SK-N-SH (cell line): ENCODE measurements around the gene LRRC58. TPM values are rescaled to one million over a fixed set of nuclear protein-coding genes. Genes with fewer than 3 reads are reported as not detected.

Source experiments
- CTCF ChIA-PET: fragments of 300-600, 350-600 bp; formaldehyde crosslinking; extraction: SDS; loops from one replicate; lab custom pipeline; 2021; lab: Yijun Ruan, JAX
- POLR2A ChIA-PET: fragments of 350-600 bp; sonication (Branson Sonifier 250); formaldehyde crosslinking; extraction: SDS; loops from one replicate; lab custom pipeline; 2020; ENCODE audit warnings: antibody characterized with exemption, inconsistent platforms; lab: Yijun Ruan, JAX
- DNase-seq: peaks from one replicate; pipeline ENCODE4 v3.0.0; 2012
- H2AFZ ChIP-seq: fragments of 200-600 bp; sonication (generic); 2 replicates; pipeline ENCODE4 v1.8.1; 2016; ENCODE audit warnings: antibody characterized with exemption, mild to moderate bottlenecking, low read depth
- H3F3A ChIP-seq: fragments of 200-600 bp; sonication (generic); replicated peaks from 2 replicates; pipeline ENCODE3; 2016; ENCODE audit warnings: antibody characterized with exemption, mild to moderate bottlenecking; ENCODE audit not compliant: insufficient read depth
- H3K27ac ChIP-seq, 2 experiments: fragments of 200-500 bp in 1 of 2; fragments of 200-600 bp in 1 of 2; sonication (Bioruptor generic) in 1 of 2; sonication (generic), shearing (Covaris generic) in 1 of 2; 2 replicates each; pipeline versions ENCODE4 v1.5.1 to v1.6.1; 2014 to 2016; ENCODE audit warnings: low read depth in 2 of 2, inconsistent platforms in 1 of 2, low read length in 1 of 2, mild to moderate bottlenecking in 1 of 2, mixed read lengths in 1 of 2
- H3K27me3 ChIP-seq: fragments of 200-600 bp; sonication (generic), shearing (Covaris generic); 2 replicates; pipeline ENCODE4 v1.6.1; 2016; ENCODE audit warnings: mixed run types; ENCODE audit not compliant: insufficient read depth
- H3K36me3 ChIP-seq, 2 experiments: fragments of 200-500 bp in 1 of 2; fragments of 200-600 bp in 1 of 2; sonication (Bioruptor generic) in 1 of 2; sonication (generic) in 1 of 2; replicated peaks in 1 of 2; 2 replicates each; pipeline versions ENCODE3 to v1.5.1; 2014 to 2016; ENCODE audit warnings: low read length in 1 of 2, mild to moderate bottlenecking in 1 of 2; ENCODE audit not compliant: insufficient read depth in 2 of 2, control insufficient read depth in 1 of 2
- H3K4me1 ChIP-seq, 2 experiments: fragments of 200-500 bp in 1 of 2; fragments of 200-600 bp in 1 of 2; sonication (Bioruptor generic) in 1 of 2; sonication (generic), shearing (Covaris generic) in 1 of 2; 2 replicates each; pipeline versions ENCODE4 v1.5.1 to v1.6.1; 2014 to 2016; ENCODE audit warnings: low read depth in 1 of 2, low read length in 1 of 2, mixed run types in 1 of 2; ENCODE audit not compliant: insufficient read depth in 2 of 2, control insufficient read depth in 1 of 2
- H3K4me2 ChIP-seq: fragments of 200-600 bp; sonication (generic), shearing (Covaris generic); 2 replicates; pipeline ENCODE4 v1.6.1; 2017; ENCODE audit warnings: mixed run types
- H3K4me3 ChIP-seq, 2 experiments: fragments of 200-500 bp in 1 of 2; fragments of 200-600 bp in 1 of 2; sonication (Bioruptor generic) in 1 of 2; sonication (generic), shearing (Covaris generic) in 1 of 2; 2 replicates each; pipeline versions ENCODE4 v1.5.1 to v1.8.1; 2014 to 2016; ENCODE audit warnings: low read depth in 2 of 2, inconsistent platforms in 1 of 2, low read length in 1 of 2, mild to moderate bottlenecking in 1 of 2, mixed read lengths in 1 of 2, moderate library complexity in 1 of 2
- H3K79me2 ChIP-seq: fragments of 200-600 bp; sonication (generic); 2 replicates; pipeline ENCODE4 v1.8.1; 2017; ENCODE audit warnings: mild to moderate bottlenecking; ENCODE audit not compliant: insufficient read depth
- H3K9ac ChIP-seq: fragments of 200-600 bp; sonication (generic); 2 replicates; pipeline ENCODE4 v1.6.1; 2017; ENCODE audit warnings: mixed run types
- H3K9me2 ChIP-seq: fragments of 200-600 bp; sonication (generic); 2 replicates; pipeline ENCODE4 v1.6.1; 2017; ENCODE audit warnings: mixed run types
- H3K9me3 ChIP-seq: fragments of 200-600 bp; sonication (generic); 2 replicates; pipeline ENCODE4 v1.6.1; 2017; ENCODE audit warnings: mixed run types, mild to moderate bottlenecking, moderate library complexity
- H4K20me1 ChIP-seq: fragments of 200-600 bp; sonication (generic); 2 replicates; pipeline ENCODE4 v1.6.1; 2017; ENCODE audit warnings: mild to moderate bottlenecking, mixed run types; ENCODE audit not compliant: insufficient read depth
- CHD2 ChIP-seq: fragments of 150-350 bp; IDR thresholded peaks from 2 replicates; pipeline ENCODE4 v1.6.1; 2018; ENCODE audit warnings: low read length; ENCODE audit not compliant: partially characterized antibody
- FOSL2 ChIP-seq: IDR thresholded peaks from 2 replicates; pipeline ENCODE4 v1.4.0; 2012; ENCODE audit warnings: low read depth, mild to moderate bottlenecking, moderate library complexity, borderline replicate concordance
- GATA2 ChIP-seq: sonication (generic); formaldehyde crosslinking; IDR thresholded peaks from 2 replicates; pipeline ENCODE4 v1.5.0; 2020; ENCODE audit warnings: mild to moderate bottlenecking, missing genetic modification reagents
- JUND ChIP-seq: IDR thresholded peaks from 2 replicates; pipeline ENCODE4 v1.4.0; 2012
- MEF2A ChIP-seq: IDR thresholded peaks from 2 replicates; pipeline ENCODE4 v1.4.0; 2012; ENCODE audit warnings: low read depth, borderline replicate concordance
- NFIC ChIP-seq: IDR thresholded peaks from 2 replicates; pipeline ENCODE4 v1.4.0; 2012; ENCODE audit warnings: borderline replicate concordance
- NRF1 ChIP-seq: IDR thresholded peaks from 2 replicates; pipeline ENCODE4 v1.6.1; 2012; ENCODE audit warnings: low read depth, mild to moderate bottlenecking, low read length
- RCOR1 ChIP-seq: fragments of 150-350 bp; IDR thresholded peaks from 2 replicates; pipeline ENCODE4 v1.6.1; 2017; ENCODE audit warnings: antibody characterized with exemption, low read length
- RXRA ChIP-seq: IDR thresholded peaks from 2 replicates; pipeline ENCODE4 v1.4.0; 2012; ENCODE audit warnings: low read depth, mild to moderate bottlenecking, borderline replicate concordance
- SIN3A ChIP-seq: IDR thresholded peaks from 2 replicates; pipeline ENCODE4 v1.6.1; 2012; ENCODE audit warnings: low read depth, mild to moderate bottlenecking, low read length, moderate library complexity, borderline replicate concordance
- SMC3 ChIP-seq: IDR thresholded peaks from 2 replicates; pipeline ENCODE4 v1.6.1; 2012; ENCODE audit warnings: low read depth, low read length, improper control_type of control experiment
- YY1 ChIP-seq: IDR thresholded peaks from 2 replicates; pipeline ENCODE4 v1.4.0; 2012; ENCODE audit warnings: low read depth, mild to moderate bottlenecking
- WGBS: methylation state at CpG from one replicate; pipeline ENCODE4 v1.1.6; 2017; ENCODE audit warnings: low lambda C conversion rate; 5-methylcytosine and 5-hydroxymethylcytosine counted together
- polyA plus RNA-seq, 3 experiments: library from polyadenylated mRNA; depleted of rRNA; stranded (reverse); fragments of >200 nt; gene quantifications; 2 replicates each; pipeline ENCODE4 v1.2.3, GENCODE V29; 2012
- TF ChIP-seq, protein P1 (sequence below): fragments of 200-600 bp; sonication (generic); IDR thresholded peaks from 2 replicates; pipeline ENCODE4 v1.6.1; 2017; ENCODE audit warnings: antibody characterized with exemption, mild to moderate bottlenecking, moderate library complexity
- TF ChIP-seq, protein P2 (sequence below): IDR thresholded peaks from 2 replicates; pipeline ENCODE4 v1.4.0; 2012; ENCODE audit warnings: low read depth, borderline replicate concordance
- TF ChIP-seq, protein P3 (sequence below): IDR thresholded peaks from 2 replicates; pipeline ENCODE4; 2012
- TF ChIP-seq, protein P4 (sequence below): IDR thresholded peaks from 2 replicates; pipeline ENCODE4 v1.4.0; 2012; ENCODE audit warnings: low read depth, borderline replicate concordance
- TF ChIP-seq, protein P5 (sequence below): IDR thresholded peaks from 2 replicates; pipeline ENCODE4 v1.4.0; 2012; ENCODE audit warnings: low read depth

Gene LRRC58
- polyA plus RNA-seq, 1 of the 3 experiments (the other 2 are of a cell fraction), result 5.8 TPM

DNA sequence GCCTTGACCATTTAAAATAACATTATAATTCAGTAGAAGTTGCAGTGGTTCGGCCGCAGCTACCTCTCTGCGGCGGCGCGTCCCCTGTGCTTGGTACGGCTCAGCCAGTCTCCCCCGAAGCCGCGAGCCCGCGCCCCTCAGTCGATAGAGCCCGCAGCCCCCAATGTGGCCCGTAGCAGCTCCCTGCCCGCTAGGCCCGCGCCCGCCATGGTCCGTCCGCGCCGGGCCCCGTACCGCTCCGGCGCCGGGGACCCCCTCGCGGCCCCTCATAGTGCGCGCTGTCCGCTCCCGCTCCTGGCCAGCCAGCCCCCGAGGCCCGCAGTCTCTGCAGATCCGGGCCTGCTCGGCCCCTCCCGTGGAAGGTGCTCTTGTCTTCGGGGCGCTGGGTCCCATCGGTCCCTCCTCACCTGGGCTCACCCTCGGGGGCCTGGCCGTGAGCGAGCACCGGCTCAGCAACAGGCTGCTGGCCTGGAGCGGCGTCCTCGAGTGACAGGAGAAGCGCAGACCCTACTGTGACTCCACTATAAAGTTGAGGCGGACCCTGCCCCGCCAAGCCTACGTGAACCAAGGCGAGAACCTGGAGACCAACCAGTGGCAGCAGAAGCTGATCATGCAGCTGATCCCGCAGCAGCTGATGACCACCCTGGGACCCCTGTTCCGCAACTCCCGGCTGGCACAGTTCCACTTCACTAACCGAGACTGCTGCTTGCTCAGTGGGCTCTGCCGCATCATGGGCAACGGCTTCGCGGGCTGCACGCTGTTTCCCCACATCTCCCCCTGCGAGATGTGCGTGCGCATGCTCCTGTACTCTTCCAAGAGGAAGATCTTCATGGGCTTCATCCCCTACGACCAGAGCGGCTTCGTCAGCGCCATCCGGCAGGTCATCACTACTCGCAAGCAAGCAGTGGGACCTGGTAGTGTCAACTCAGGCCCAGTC lies 42.4 kb downstream of the LRRC58 start:
- DNase-seq, result no peak
- Histone ChIP-seq H3K4me1 (no peaks in the 10 kb centered on the region), H3K79me2 (no peaks in the 10 kb centered on the region), H3K4me2 (no peak overlapping the region), H3K9me2 (no peaks in the 10 kb centered on the region), H3K36me3 (no peaks in the 10 kb centered on the region), H3K9ac (no peak overlapping the region), H4K20me1 (no peaks in the 10 kb centered on the region), H3K4me3 (no peak overlapping the region), H3F3A (no peaks in the 10 kb centered on the region), H3K27me3 (no peaks in the 10 kb centered on the region), H3K9me3 (no peaks in the 10 kb centered on the region), H2AFZ (no peak overlapping the region), H3K27ac (no peak overlapping the region)
- TF ChIP-seq, protein P1, sequence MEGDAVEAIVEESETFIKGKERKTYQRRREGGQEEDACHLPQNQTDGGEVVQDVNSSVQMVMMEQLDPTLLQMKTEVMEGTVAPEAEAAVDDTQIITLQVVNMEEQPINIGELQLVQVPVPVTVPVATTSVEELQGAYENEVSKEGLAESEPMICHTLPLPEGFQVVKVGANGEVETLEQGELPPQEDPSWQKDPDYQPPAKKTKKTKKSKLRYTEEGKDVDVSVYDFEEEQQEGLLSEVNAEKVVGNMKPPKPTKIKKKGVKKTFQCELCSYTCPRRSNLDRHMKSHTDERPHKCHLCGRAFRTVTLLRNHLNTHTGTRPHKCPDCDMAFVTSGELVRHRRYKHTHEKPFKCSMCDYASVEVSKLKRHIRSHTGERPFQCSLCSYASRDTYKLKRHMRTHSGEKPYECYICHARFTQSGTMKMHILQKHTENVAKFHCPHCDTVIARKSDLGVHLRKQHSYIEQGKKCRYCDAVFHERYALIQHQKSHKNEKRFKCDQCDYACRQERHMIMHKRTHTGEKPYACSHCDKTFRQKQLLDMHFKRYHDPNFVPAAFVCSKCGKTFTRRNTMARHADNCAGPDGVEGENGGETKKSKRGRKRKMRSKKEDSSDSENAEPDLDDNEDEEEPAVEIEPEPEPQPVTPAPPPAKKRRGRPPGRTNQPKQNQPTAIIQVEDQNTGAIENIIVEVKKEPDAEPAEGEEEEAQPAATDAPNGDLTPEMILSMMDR, result no peak
- TF ChIP-seq JUND, result no peak
- TF ChIP-seq CHD2, result no peak
- no peak for TF ChIP-seq SMC3
- no peak for TF ChIP-seq YY1
- no peak for TF ChIP-seq NRF1
- TF ChIP-seq FOSL2, result no peak
- TF ChIP-seq, protein P2, sequence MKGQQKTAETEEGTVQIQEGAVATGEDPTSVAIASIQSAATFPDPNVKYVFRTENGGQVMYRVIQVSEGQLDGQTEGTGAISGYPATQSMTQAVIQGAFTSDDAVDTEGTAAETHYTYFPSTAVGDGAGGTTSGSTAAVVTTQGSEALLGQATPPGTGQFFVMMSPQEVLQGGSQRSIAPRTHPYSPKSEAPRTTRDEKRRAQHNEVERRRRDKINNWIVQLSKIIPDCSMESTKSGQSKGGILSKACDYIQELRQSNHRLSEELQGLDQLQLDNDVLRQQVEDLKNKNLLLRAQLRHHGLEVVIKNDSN, result no peak
- no peak for TF ChIP-seq SIN3A
- no peak for TF ChIP-seq NFIC
- ChIA-PET CTCF (no interaction called here), POLR2A (no interaction called here)
- 97% methylated on average over 57 of the region's 72 CpGs for WGBS

DNA sequence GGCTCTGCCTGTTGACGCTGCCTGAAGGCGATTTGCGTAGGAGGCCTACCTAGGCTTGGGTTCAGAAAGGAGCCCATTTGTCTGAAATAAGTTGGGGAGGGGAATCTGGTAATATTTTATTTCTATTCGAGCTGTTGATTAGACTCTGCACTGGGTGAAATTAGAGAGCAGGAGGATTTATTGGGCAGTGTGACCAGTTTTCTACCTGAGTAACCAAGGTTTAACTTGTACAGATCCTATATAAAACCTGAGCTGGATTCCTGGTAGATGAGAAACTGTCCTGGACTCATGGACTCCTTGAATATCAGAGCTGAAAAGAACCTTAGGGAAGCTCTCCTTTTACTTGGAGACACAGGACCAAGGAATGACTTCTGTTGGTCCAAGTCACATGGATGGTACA lies 44.5 kb downstream of the LRRC58 start:
- DNase-seq, result no peak
- no peaks in the 10 kb centered on the region for H3K79me2 ChIP-seq
- POLR2A ChIA-PET, result no interaction called here
- no peaks in the 10 kb centered on the region for H3F3A ChIP-seq
- 92% methylated on average over 4 of the region's 4 CpGs for WGBS
- H3K36me3 ChIP-seq, result no peaks in the 10 kb centered on the region
- no peaks in the 10 kb centered on the region for H3K27me3 ChIP-seq
- no peaks in the 10 kb centered on the region for H4K20me1 ChIP-seq
- H3K27ac ChIP-seq, result no peak overlapping the region
- no peak overlapping the region for H3K9ac ChIP-seq
- H2AFZ ChIP-seq, result no peak overlapping the region
- H3K4me3 ChIP-seq, result no peak overlapping the region
- CTCF ChIA-PET, result no interaction called here
- H3K9me2 ChIP-seq, result no peaks in the 10 kb centered on the region
- no peak overlapping the region for H3K4me2 ChIP-seq
- H3K4me1 ChIP-seq, result no peaks in the 10 kb centered on the region
- H3K9me3 ChIP-seq, result no peaks in the 10 kb centered on the region
- TF ChIP-seq NRF1 (no peak), RXRA (no peak), GATA2 (no peak), JUND (no peak), MEF2A (no peak), RCOR1 (no peak), YY1 (no peak)
- TF ChIP-seq, protein P3, sequence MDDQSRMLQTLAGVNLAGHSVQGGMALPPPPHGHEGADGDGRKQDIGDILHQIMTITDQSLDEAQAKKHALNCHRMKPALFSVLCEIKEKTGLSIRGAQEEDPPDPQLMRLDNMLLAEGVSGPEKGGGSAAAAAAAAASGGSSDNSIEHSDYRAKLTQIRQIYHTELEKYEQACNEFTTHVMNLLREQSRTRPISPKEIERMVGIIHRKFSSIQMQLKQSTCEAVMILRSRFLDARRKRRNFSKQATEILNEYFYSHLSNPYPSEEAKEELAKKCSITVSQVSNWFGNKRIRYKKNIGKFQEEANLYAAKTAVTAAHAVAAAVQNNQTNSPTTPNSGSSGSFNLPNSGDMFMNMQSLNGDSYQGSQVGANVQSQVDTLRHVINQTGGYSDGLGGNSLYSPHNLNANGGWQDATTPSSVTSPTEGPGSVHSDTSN, result no peak
- TF ChIP-seq, protein P4, sequence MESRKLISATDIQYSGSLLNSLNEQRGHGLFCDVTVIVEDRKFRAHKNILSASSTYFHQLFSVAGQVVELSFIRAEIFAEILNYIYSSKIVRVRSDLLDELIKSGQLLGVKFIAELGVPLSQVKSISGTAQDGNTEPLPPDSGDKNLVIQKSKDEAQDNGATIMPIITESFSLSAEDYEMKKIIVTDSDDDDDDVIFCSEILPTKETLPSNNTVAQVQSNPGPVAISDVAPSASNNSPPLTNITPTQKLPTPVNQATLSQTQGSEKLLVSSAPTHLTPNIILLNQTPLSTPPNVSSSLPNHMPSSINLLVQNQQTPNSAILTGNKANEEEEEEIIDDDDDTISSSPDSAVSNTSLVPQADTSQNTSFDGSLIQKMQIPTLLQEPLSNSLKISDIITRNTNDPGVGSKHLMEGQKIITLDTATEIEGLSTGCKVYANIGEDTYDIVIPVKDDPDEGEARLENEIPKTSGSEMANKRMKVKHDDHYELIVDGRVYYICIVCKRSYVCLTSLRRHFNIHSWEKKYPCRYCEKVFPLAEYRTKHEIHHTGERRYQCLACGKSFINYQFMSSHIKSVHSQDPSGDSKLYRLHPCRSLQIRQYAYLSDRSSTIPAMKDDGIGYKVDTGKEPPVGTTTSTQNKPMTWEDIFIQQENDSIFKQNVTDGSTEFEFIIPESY, result no peak
- TF ChIP-seq, protein P5, sequence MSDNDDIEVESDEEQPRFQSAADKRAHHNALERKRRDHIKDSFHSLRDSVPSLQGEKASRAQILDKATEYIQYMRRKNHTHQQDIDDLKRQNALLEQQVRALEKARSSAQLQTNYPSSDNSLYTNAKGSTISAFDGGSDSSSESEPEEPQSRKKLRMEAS, result no peak
- TF ChIP-seq, protein P1, result no peak
